H4 (cell line): ENCODE measurements around the gene TXK. TPM values are rescaled to one million over a fixed set of nuclear protein-coding genes. Genes with fewer than 3 reads are reported as not detected.

Experiments used
- DNase-seq: peaks from one replicate; pipeline ENCODE4 v3.0.0-alpha.2; 2015; ENCODE audit warnings: low spot score
- total RNA-seq: library from RNA; depleted of rRNA; stranded (reverse); fragments of >200 nt; shearing (Covaris generic); gene quantifications from 2 replicates; pipeline ENCODE4 v1.2.3, GENCODE V29; 2014

Gene TXK
- total RNA-seq, 1 experiment from 2014 or later = 0.06 TPM

- no peak for DNase-seq
These were observed 83.0 kb downstream of the TXK start for GRCh38 chr4:48051078-48051477.

GRCh38 chr4:48049483-48049882, 84.6 kb downstream of the TXK start:
- no peak for DNase-seq

GRCh38 chr4:48047896-48048295, 86.2 kb downstream of the TXK start:
- no peak for DNase-seq

- DNase-seq = no peak
These were observed 86.6 kb downstream of the TXK start for GRCh38 chr4:48047421-48047844.

- DNase-seq = no peak
These were observed 88.0 kb downstream of the TXK start for GRCh38 chr4:48046059-48046458.

- DNase-seq = no peak
These were observed 89.8 kb downstream of the TXK start for GRCh38 chr4:48044298-48044697.

GRCh38 chr4:48043504-48043903, 90.5 kb downstream of the TXK start:
- no peak for DNase-seq

- DNase-seq = peak; percentile 21
These were observed 91.0 kb downstream of the TXK start for GRCh38 chr4:48042979-48043461.

- DNase-seq = no peak
These were observed 92.4 kb downstream of the TXK start for GRCh38 chr4:48041535-48042137.

GRCh38 chr4:48039561-48039960, 94.5 kb downstream of the TXK start:
- DNase-seq = no peak

GRCh38 chr4:48038666-48039065, 95.4 kb downstream of the TXK start:
- DNase-seq = no peak

- DNase-seq = no peak
These were observed 97.0 kb downstream of the TXK start for GRCh38 chr4:48037117-48037462.

GRCh38 chr4:48035952-48036351, 98.1 kb downstream of the TXK start:
- DNase-seq = no peak

GRCh38 chr4:48033825-48034413, 100.1 kb downstream of the TXK start:
- DNase-seq = peak; percentile 47

GRCh38 chr4:48033412-48033811, 100.6 kb downstream of the TXK start:
- DNase-seq = no peak

GRCh38 chr4:48032721-48033120, 101.3 kb downstream of the TXK start:
- no peak for DNase-seq

- DNase-seq = peak; percentile 31
These were observed 102.1 kb downstream of the TXK start for GRCh38 chr4:48031802-48032525.

- no peak for DNase-seq
These were observed 103.6 kb downstream of the TXK start for GRCh38 chr4:48030470-48030869.

- DNase-seq = no peak
These were observed 105.4 kb downstream of the TXK start for GRCh38 chr4:48028696-48029095.

- no peak for DNase-seq
These were observed 106.4 kb downstream of the TXK start for GRCh38 chr4:48027653-48028052.

- DNase-seq = peak; percentile 38
These were observed 109.0 kb downstream of the TXK start for GRCh38 chr4:48025005-48025404.

GRCh38 chr4:48024522-48024921, 109.5 kb downstream of the TXK start:
- DNase-seq = no peak

- no peak for DNase-seq
These were observed 111.8 kb downstream of the TXK start for GRCh38 chr4:48022192-48022799.
